Right renal pelvis (tissue), 4 donors: ENCODE results near the gene ACSL6. TPM values are rescaled to one million over a fixed set of nuclear protein-coding genes. Genes with fewer than 3 reads are reported as not detected.

Source experiments
- DNase-seq, 4 donors: peaks; one replicate each; pipeline ENCODE4 v3.0.0-alpha.2; 2013; ENCODE audit warnings: low read depth in 4 of 4, low spot score in 3 of 4, missing footprints in 1 of 4
- polyA plus RNA-seq, 4 donors: library from polyadenylated mRNA; unstranded; fragments of 120-200 nt; gene quantifications; one replicate each; pipeline ENCODE4 v1.2.1, GENCODE V29; 2013; ENCODE audit not compliant: insufficient read length in 4 of 4

ACSL6 gene
- polyA plus RNA-seq, 4 donors, result 1.7 to 2.7 (median 1.9) TPM

DNA sequence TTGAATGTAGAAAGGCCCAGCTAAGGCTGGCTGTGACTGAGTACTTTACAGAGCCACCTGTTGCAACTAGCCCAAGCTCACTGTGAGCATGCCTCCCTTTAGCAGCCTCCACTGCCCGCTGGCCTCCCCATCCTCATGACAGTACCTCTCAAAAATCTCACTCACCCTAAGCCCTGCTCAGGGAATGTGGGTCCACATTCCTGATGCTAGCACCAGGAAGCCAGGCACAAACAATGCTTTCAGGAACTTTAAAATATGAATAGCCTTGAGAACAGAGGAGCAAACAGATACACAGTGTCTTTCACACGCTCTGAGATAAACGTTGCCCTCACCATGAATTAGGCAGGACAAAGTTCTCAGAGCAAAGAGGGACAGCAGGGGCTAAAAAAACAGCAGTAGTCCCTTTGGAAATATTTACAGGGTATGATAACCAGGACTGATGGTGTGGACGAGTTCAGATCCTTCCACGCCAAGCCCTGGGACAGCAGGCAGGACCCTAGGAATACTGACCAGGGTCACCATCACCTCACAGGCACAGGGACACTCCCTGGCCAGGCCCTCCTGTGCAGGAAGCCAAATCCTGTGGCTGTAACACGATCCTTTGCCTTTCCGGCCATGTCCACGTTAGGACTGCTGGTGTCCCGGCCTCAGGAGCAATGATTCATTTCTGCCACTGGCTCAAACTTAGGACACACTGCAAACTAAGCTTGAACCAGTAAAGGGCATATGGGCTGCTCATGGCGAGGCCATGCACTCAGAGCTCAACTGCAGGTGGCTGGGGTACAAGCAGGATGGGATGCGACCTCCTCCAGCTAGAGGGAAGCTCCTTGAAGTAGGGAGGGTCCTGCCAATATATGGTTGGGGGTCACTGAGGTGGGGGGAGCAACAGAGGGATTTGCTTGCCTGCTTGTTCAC is 9.6 kb downstream of the ACSL6 start:
- DNase-seq, result no peak

DNA sequence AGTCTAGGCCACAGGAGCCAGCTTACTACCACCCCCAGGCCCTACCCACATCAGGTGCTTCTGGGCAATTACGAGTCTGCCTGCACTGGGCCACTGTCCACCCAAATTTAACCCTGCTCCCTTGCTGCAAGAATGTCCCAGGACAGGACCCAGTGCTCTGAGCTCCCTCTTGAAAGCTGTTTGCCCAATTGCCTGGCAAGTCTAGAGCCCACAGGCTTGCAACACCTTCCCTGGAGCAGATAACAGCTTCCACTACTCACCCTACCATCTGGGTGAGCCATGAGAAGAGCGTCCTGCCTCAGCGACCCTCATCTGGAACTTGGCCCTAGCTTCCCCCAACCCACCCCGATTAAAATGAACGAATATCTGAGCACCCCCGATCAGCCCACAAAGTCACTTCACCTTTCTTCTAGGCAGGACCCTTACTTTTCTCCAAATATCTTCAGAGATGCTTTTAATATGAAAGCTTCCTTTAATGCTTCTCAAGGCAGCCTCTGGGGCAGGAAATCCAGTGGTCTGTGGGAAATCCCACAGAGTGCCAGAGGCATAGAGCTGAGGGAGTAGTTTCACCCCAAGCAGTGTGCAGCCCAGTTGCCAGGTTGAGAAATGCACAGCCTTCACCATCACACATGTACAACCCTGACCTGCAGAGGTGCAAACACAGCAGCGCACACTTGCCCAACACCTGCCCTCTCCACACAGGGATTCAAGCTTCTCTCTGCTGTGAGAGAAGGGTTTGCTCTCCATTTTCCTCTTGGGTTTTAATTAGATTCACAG is 10.6 kb downstream of the ACSL6 start:
- DNase-seq, result no peak

DNA sequence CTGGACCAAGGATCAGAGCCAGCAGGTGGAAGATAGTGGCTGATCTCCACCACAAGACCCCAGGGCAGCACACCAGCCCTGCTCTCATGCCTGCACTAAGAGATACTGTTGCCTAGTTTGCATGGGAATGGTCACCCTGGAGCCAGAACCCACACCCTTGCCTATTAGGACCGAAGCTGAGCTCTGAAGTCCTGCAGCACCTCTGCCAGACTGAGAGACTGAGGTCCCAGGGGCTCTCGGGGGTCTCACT is 11.3 kb downstream of the ACSL6 start:
- no peak for DNase-seq

DNA sequence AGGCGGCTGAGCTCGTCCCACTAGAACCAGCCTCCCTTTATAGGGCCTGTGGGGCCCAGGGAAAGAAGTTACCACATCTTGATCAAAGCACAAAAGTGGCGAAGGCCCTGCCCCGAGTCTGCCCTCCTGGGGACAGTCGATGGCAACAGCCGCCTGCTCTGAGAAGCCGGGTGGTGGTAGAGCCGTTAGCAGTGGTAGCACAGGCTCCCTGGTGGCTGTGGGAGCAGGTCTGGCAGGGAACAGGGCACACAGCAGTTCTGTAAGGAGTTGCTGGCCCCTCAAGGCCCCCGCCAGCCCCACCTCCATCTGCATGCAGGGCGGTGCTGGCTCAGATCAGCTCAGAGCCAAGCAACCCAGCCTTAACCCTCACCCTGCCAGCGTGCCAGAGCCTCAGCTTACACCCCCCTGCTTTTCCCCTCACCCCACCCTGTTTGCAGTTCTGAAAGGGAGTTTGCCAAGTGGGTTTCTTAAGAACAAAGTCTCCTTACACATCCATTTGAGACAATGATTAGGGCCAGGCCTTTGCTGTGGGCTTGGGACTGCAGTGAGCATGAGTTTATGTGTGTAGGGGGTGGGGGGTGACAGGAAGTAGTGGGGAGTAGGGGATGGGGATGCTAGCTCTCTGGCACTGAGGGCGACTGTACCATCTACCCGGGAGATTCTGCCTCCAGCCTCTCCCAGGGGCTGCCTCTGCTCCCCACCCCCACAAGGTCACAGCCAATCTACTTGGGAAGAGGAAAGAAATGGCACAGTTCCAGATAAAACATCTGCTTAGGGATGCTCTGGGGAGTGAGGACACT is 11.8 kb downstream of the ACSL6 start:
- no peak for DNase-seq

DNA sequence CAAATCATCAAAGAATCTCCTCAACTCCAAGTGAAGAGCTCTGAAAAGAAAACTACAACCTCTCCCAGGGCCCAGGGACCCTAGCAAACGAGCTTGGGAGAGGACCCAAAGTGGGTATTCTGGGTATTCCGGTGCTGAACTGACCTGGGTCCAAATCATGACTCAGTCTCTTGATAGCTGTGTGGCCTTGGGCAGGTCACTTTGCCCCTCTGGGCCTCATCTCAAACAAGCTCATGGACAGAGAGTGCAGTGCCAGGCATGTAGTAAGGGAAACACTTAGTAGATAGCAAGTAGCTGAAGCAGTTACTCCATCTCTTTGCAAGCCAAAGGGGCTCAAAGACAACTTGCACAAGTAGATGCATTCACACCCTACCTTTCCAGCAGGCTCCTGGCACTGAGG is 12.4 kb downstream of the ACSL6 start:
- DNase-seq, result no peak

DNA sequence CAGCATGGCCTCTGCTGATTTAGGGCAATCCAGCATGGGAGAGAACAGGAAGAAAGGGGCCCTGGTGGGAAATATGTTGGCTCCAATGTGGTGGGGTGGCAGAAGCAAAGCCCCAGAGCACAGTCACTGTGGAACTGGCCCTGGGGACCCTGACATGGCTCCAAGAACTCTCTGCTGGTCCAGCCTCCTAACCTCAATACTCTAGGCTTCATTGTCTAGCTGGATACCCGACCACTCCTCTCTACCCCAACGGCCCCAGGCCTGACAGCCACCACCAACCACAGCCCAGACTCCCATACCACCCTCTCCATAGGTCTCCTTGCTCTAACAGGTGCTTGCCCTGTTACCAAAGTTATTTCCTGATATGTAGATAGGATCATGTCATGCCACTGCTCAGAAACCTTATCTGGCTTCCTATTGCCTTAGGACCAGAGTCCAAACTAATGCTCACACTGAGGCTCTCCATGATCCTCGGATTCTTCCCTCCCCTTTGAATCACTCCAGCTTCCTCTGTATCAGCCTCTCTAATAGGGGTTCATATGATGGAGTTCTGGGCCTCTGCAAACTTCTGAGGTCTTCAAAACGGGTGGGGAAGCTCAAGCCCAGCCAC is 12.9 kb downstream of the ACSL6 start:
- no peak for DNase-seq

DNA sequence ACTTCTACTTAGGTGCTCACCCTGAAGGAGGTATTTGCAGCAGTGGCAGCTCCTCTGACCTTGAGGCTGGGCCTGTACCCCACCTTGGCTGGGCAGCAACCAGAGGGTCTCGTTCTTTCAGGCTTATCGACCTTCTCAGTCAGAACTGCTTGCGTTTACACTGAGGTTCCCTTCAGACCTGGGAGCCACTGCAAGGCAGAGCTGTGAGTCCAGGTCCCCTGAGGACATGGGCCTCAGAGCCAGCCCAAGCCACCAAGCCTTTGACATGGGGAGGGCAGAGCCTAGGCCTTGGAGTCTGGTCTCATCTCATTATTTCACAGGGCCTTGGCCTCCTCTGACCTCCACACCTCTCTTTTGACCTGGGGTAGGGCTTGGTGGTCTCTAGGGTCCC is 13.7 kb downstream of the ACSL6 start:
- DNase-seq, result no peak

DNA sequence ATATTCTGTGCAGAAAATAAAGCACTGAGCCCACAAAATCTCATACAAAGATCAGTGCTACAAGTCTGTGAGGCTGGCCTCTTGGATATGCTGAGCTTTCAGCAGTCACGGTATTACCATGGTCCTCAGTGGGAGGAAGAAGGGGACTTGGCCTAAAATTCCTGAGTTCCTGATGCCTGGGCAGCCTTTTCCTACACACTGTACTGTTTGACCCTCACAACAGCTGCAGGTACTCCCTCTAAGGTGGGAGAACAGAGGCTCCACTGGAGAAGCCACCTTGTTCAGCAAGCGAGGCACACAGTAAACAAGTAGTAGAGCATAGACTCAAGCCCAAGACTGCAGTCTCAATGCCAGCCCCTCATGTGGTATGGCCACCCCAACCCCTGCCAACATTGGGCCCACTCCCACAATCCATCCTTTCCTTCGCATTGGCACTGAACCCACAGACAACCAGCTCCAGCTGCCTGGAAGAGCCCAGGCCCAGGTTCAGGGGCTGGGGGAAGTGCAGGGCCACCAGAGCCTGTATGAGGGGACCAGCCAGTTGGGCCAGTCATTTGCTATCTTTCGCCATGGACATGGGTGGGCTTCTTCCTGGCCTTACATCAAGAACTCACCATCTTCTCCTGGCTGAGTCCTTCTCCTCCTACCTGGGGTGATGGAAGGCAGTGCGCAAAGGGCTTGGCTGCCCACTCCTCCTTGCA is 14.3 kb downstream of the ACSL6 start:
- DNase-seq, result no peak

DNA sequence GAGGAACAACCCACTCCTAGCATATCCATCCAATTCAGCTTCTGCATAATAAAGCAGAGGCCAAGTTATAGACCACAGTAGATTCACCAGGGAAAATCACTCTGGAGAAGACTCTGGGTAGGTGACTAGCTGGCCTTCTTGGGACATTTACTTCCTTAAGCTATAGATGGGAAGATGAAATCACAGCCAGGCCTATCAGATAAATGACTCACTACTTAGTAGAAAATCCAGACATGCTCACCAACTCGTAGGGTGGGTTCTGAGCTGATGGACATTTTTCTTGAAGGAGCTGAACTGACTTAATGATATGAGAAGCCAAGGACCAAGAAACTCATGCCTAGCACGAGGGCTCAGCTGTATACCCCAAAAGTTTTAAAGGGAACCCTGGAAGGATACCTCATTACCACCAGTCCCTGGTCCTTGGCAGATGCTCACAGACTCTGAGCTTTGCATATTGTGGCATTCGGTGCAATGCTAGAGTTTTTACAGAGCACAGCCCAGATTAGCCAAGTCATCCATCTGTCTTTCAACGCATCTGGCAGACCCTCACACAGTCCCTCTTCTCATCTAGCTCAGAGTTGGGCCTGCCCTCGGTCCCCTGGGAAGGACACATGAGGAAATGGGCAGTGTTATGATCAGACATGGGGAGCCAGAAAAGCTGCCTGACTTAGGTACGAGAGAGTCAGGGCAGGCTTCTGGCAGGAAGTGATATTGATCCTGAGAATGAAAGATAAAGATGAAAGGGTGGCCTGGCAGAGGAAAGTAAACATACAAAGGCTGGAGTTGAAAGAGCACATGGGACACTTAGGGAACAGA is 15.0 kb downstream of the ACSL6 start:
- no peak for DNase-seq

DNA sequence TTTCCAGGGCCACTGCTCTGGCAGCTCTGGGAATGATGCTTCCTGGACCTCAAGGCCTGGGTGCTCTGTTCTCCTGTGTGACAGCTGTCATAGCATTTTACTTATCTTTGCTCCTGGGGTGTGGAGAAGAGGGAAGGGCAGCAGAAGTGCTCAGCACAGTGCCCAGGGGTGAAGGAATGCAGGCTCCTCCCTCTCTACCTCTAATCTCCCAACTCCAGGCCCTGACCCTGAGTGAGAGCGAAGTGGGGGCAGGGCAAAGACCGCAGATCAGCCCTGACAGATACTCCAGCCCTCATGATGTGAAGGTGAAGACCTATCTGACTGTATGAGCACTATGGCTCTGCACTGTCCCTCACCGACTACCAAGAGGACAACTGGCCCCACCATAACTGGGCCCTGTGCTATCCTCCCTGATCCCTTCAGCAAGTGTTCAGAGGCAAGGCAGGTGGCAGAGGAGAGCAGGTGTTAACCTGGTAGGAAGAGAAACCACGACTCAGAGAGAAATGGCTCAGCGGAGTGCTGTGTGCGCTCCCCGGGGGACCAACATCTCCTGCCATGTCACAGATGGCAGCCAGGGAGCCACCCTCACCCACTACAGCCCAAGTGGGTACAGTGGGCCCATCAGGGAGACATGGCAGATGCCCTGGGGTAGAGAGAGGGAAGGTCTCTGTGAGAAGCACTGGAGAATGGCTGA is 16.8 kb downstream of the ACSL6 start:
- DNase-seq, result no peak

DNA sequence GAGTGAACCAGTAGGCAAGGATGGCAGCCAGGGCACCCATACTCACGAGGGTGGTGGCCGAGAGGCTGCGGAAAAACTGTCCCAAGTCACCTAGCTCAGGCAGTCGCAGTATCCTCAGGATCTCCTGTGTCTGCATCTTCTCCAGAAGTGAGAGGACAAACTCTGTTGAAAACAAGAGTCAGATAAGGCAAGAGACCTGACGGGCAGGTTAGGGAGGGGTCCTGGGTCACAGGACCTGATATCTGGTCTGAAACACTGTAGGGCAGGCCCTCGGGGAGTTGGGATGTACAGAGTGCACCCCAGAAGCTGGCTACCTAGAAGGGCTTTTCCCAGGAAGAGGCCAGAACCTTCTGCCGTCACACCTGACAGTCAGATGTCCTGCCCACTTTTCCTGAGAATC is 17.4 kb downstream of the ACSL6 start:
- DNase-seq, result no peak

DNA sequence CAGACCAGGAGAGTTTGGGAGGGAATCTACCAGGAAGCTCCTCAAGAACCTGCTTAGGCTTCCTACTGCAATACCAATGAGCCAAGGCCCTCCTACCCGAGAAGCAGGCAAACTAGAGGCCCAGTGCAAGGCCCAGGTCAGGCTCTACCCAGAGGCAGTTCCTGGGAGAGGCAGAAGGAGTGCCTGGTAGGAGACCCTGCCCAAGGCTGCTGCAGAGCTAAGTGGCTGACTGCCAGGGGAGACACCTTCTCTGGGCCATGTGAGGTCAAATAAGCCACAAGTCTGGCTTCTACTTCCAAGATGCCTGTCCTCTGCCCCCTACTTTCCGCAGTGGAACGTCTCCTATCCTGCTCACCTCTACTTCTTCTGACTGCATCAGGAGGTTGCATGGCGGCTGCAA is 17.8 kb downstream of the ACSL6 start:
- DNase-seq, result no peak

DNA sequence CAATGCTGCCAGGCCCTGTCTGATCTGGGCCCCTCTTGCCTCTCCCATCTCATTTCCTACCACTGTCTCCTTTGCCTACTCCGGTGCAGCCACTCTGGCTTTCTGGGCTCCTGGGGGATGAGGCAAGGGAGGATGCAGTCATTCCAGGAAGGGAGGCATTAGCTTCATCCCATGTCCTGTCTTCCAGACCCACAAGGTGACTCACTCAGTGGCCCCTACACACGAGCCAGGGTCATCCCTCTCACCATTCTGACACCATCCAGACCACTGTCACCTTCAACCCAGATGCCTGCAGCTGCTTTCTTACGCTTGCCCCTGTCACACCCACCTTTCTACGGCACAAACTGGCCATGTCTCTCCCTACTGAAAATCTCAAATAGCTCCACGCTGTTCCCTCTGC is 19.1 kb downstream of the ACSL6 start:
- DNase-seq, result no peak

DNA sequence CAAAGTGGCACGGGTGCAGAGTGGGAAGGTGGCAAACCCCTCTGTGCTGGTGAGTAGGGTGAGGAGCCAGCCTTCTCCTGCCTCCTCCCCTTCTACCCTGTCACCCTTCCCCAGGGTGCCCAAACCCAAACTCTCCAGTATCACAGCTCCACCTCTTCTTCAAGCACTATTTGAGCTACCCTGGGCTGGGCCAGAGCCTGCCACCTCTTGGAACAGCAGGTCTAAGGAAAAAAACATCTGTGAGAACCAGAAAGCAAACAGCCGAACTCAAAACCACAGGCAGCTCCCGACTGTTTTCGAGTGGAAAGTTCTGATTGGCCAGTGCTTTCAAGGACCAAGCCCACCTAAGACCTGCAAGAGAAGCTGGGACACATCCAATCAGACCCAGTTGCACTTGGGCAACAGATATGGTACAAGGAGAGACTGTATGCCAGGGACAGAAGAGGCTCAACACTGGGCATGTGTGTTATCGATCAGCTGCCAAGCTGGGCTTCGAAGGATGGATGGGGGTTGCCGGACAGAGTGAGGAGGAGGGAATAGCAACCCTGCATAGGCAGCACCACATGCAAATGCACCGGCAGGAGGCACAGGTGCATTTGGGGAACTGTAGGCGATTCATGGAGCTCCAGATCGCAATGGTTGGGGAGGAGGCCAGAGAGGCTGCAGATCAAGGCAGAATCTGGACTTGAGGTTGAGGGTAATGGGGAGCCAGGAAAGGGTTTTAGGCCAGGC is 19.7 kb downstream of the ACSL6 start:
- no peak for DNase-seq

DNA sequence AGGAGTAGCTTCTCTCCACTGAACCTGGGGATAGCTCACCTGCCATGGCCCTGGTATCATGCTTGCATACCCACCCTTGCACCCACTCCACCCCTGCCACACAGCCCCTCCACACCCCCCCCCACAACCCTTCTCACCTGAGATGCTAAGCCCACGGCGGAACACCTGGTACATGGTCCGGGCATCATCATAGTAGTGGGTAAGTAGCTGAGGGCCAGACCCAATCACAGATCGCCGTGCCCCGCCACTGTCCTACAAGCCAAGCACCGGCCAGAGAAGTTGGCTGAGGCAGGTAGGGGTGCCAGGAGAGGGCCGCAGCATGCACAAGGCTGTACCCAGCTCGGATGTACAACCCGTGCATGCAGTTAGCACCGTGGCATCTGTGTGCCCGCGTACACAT is 20.7 kb downstream of the ACSL6 start:
- no peak for DNase-seq

DNA sequence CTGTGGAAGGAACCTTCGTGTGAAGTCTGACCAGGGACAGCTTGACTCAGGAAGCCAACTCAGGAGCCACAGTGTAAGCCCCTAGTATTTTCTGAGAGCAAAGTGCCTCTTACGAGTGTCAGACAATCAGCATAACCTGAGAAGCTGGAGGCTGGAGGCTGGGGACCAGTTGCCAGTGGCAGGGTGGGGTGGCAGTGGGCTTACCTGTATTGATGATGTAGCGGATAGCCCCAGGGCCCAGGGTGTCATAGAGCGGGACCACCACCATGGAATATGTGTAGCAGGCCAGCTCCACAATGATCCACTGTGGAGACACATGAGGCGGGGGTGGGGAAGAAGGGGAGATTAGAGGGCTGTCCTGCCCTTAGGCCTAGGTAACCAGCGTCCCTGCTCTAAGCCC is 22.9 kb downstream of the ACSL6 start:
- no peak for DNase-seq

DNA sequence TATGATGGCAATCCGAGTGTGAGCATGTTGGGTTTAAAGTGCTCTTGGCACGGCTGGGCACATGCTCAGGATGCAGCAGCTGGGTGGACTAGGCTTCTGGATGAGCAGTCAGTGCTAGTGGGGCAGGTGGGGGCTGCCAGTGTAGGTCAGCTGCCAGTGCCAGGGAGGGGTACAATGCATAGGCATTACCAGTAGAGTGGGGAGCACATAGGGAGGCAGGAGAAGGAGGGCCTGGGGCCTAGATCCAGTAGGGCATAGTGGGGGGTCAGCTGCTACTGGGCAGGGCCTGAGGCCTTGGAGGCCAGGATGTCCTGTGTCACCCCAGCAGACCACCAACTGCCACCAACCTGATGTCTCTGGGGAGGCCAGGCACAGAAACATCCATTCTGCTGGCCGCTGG is 24.2 kb downstream of the ACSL6 start:
- DNase-seq, result no peak

DNA sequence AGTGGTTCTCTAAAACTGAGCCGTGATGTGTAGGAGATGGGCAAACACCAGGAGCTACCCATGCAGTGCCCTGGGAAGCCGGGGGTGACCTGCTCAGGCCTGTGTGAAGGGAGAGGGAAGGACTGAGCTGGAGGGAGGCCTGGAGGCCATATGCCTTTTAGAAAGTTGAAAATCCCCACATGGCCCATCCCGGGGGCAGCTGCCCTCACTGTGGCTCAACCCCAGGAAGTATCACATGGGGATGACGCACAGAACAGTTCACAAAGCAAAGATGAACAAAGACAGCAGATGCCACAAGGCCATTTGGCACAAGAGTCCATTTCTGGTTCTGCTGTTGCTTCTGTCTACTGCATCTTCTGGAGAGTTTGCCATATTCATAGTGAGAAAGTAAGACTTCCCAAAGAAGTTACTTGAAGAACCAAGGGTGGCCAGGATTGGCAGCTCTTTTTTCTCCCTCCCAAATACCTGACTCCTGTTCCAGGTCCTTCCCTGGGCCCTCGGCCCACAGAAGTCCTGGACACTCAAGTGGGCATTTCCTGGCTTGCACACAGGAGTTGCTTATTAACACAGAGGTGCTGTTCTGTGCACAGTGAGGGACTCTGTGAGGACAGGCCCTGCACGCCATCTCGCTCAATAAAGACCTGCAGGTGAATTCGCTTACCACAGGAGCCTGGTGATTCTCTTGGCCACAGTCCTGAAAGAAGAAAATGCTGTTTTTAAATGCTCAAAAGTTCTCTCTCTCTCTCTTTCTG is 25.1 kb downstream of the ACSL6 start:
- no peak for DNase-seq
